Retinal pigment epithelial cell (primary cell): ENCODE measurements around the gene CENATAC.

Experiments
- DNase-seq: peaks from one replicate; pipeline ENCODE4 v3.0.0-alpha.2; 2010; ENCODE audit warnings: low read depth
- H3K4me3 ChIP-seq: 2 replicates; pipeline ENCODE4 v1.5.1; 2011; ENCODE audit warnings: mild to moderate bottlenecking, low read length, control low read depth, moderate library complexity
- TF ChIP-seq, protein P1 (sequence below): conservative IDR thresholded peaks from 2 replicates; pipeline ENCODE4 v1.5.1; 2011; ENCODE audit warnings: low read depth, low read length, control low read depth, inconsistent platforms

CENATAC gene

GRCh38 chr11:118998822-118999221, 884 bp downstream of the CENATAC start:
- peak; percentile 86 for DNase-seq
- H3K4me3 ChIP-seq, result peak overlapping the region; percentile 90
- TF ChIP-seq, protein P1, sequence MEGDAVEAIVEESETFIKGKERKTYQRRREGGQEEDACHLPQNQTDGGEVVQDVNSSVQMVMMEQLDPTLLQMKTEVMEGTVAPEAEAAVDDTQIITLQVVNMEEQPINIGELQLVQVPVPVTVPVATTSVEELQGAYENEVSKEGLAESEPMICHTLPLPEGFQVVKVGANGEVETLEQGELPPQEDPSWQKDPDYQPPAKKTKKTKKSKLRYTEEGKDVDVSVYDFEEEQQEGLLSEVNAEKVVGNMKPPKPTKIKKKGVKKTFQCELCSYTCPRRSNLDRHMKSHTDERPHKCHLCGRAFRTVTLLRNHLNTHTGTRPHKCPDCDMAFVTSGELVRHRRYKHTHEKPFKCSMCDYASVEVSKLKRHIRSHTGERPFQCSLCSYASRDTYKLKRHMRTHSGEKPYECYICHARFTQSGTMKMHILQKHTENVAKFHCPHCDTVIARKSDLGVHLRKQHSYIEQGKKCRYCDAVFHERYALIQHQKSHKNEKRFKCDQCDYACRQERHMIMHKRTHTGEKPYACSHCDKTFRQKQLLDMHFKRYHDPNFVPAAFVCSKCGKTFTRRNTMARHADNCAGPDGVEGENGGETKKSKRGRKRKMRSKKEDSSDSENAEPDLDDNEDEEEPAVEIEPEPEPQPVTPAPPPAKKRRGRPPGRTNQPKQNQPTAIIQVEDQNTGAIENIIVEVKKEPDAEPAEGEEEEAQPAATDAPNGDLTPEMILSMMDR, result no peak

DNA sequence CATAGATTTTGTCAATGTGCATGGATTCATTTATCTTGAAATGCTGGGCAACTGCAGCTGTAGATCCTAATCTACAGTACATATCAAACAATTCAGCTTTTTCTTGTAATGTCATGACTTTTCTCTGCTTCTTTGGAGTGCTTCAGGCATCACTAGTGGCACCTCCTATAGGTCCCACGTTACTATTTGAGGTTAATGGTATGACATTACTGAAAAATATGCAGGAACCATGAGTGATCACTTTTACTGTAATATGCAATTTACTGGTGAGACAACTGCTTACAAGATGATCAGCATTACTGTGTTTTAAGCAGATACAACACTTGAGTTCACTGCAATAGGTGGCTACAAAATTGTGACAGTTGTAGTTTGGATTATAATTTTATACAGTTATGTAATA, 3.0 kb downstream of the CENATAC start:
- DNase-seq, result no peak
- TF ChIP-seq, protein P1, result no peak
- no peak overlapping the region for H3K4me3 ChIP-seq

DNA sequence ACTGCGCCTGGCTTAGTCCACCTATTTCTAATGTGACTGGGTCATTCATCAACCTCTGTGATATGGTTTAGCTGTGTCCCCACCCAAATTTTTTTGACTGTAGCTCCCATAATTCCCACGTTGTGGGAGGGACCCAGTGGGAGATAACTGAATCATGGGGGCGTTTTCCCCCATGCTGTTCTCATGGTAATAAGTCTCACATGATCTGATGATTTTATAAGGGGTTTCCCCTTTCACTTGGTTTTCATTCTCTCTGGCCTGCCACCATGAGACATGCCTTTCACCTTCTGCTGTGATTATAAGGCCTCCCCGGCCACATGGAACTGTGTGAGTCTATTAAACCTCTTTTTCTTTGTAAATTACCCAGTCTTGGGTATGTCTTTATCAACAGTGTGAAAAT, 8.7 kb downstream of the CENATAC start:
- H3K4me3 ChIP-seq, result no peak overlapping the region
- TF ChIP-seq, protein P1, result no peak
- no peak for DNase-seq

DNA sequence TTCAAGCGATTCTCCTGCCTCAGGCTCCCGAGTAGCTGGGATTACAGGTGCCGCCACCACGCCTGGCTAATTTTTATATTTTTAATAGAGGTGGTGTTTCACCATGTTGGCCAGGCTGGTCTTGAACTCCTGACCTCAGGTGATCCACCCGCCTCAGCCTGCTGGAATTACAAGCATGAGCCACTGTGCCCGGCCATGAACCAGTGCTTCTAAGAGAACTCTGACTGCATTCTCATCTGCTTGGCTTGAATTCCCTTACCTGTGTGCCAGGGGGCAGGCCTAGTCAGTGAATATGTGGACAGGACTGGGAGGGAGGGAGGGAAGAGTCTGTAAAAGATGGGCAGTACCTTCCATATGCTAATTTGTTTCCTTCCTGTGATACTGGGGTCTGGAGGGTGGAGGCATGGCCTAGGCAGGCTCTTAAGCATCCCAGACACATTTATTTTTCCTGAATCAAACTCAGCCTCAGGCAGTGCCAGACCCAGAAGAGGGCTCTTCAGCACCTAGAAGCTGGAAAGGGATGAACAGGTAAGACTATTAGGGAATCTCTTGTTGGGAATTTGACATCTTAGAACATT, 13.6 kb downstream of the CENATAC start:
- H3K4me3 ChIP-seq, result no peak overlapping the region
- TF ChIP-seq, protein P1, result no peak
- DNase-seq, result no peak

GRCh38 chr11:119012629-119013170, 14.8 kb downstream of the CENATAC start:
- no peak for DNase-seq
- TF ChIP-seq, protein P1, result no peak
- no peak overlapping the region for H3K4me3 ChIP-seq

GRCh38 chr11:119014209-119014924, 16.4 kb downstream of the CENATAC start:
- TF ChIP-seq, protein P1, result no peak
- no peak for DNase-seq
- H3K4me3 ChIP-seq, result no peak overlapping the region
